ENCODE data around the gene YWHAH. TPM values are rescaled to one million over a fixed set of nuclear protein-coding genes. Genes with fewer than 3 reads are reported as not detected.
"Not testable (repeated sequence)": the region's sequence is repeated elsewhere in the genome, so short reads cannot be mapped to it uniquely, and the experiment has no call there.

Gene YWHAH
- total and polyA plus RNA-seq, 4 donors, result 26.1 to 75.0 (median 42.4) TPM

DNA sequence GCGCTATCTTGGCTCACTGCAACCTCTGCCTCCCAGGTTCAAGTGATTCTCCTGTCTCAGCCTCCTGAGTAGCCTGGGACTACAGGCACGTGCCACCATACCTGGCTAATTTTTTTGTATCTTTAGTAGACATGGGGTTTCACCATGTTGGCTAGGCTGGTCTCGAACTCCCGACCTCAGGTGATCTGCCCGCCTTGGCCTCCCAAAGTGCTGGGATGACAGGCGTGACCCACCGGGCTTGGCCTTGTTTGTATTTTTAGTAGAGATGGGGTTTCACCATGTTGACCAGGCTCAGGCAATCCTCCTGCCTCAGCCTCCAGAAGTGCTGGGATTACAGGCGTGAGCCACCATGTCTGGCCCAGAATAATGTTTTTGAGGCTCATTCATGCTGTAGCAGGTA, 37.6 kb downstream of the YWHAH start:
- not testable (repeated sequence) for H3K9ac ChIP-seq (ENCODE audit: low read depth in 1 of 2, low read length in 2 of 2); H3K36me3 ChIP-seq (ENCODE audit: control insufficient read depth in 4 of 4, insufficient read depth in 3 of 4, low read depth in 1 of 4, low read length in 3 of 4); H3K27me3 ChIP-seq (ENCODE audit: control insufficient read depth in 4 of 4, insufficient read depth in 4 of 4, low read length in 3 of 4); H3K27ac ChIP-seq (ENCODE audit: low read depth in 1 of 2, low read length in 2 of 2); H3K9me3 ChIP-seq (ENCODE audit: control insufficient read depth in 4 of 4, low read length in 3 of 4); H3K4me3 ChIP-seq (ENCODE audit: low read depth in 1 of 3, low read length in 3 of 3); DNase-seq (ENCODE audit: low spot score); H3K4me1 ChIP-seq (ENCODE audit: control insufficient read depth in 4 of 4, insufficient read depth in 4 of 4, low read length in 3 of 4)
- WGBS, result 92% methylated on average over 8 of the region's 8 CpGs

GRCh38 chr22:31983911-31984656, 39.7 kb downstream of the YWHAH start:
- H3K27ac ChIP-seq (ENCODE audit: low read depth in 1 of 2, low read length in 2 of 2), result no peak overlapping the region
- H3K9ac ChIP-seq (ENCODE audit: low read depth in 1 of 2, low read length in 2 of 2), result no peak overlapping the region
- no peak for DNase-seq (ENCODE audit: low spot score)
- H3K27me3 ChIP-seq (ENCODE audit: control insufficient read depth in 4 of 4, insufficient read depth in 4 of 4, low read length in 3 of 4), result no peaks in the 10 kb centered on the region
- H3K9me3 ChIP-seq (ENCODE audit: control insufficient read depth in 4 of 4, low read length in 3 of 4), result no peaks in the 10 kb centered on the region
- WGBS, result 70% methylated on average over 6 of the region's 6 CpGs
- TF ChIP-seq FOXA2 (IDR thresholded peaks at IDR 0.05) (no peak), JUND (IDR thresholded peaks at IDR 0.05) (no peak), YY1 (IDR thresholded peaks at IDR 0.05) (no peak), RXRA (IDR thresholded peaks at IDR 0.05) (no peak), HNF4G (IDR thresholded peaks at IDR 0.05) (no peak), HNF4A (conservative IDR thresholded peaks at IDR 0.05) (no peak), RAD21 (IDR thresholded peaks at IDR 0.05) (no peak), NR2F2 (IDR thresholded peaks at IDR 0.05) (no peak), ZBTB33 (IDR thresholded peaks at IDR 0.05) (no peak), SP1 (IDR thresholded peaks at IDR 0.05) (no peak), GABPA (IDR thresholded peaks at IDR 0.05 in 1 of 2, conservative IDR thresholded peaks at IDR 0.05 in 1 of 2) (no peak)
- TF ChIP-seq, protein P1, sequence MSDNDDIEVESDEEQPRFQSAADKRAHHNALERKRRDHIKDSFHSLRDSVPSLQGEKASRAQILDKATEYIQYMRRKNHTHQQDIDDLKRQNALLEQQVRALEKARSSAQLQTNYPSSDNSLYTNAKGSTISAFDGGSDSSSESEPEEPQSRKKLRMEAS (IDR thresholded peaks at IDR 0.05), result no peak
- H3K4me1 ChIP-seq (ENCODE audit: control insufficient read depth in 4 of 4, insufficient read depth in 4 of 4, low read length in 3 of 4), result no peaks in the 10 kb centered on the region
- no peak overlapping the region for H3K4me3 ChIP-seq (ENCODE audit: low read depth in 1 of 3, low read length in 3 of 3)
- no peaks in the 10 kb centered on the region for H3K36me3 ChIP-seq (ENCODE audit: control insufficient read depth in 4 of 4, insufficient read depth in 3 of 4, low read depth in 1 of 4, low read length in 3 of 4)

GRCh38 chr22:31987218-31987617, 42.9 kb downstream of the YWHAH start:
- WGBS, result 81% methylated on average over 1 of the region's 1 CpG
- H3K4me3 ChIP-seq (ENCODE audit: low read depth in 1 of 3, low read length in 3 of 3), result no peak overlapping the region

More at GRCh38 chr22:31987218-31987617, 42.9 kb downstream of the YWHAH start:
- H3K4me1 ChIP-seq (ENCODE audit: control insufficient read depth in 4 of 4, insufficient read depth in 4 of 4, low read length in 3 of 4), result no peaks in the 10 kb centered on the region
- TF ChIP-seq CTCF (IDR thresholded peaks at IDR 0.05; ENCODE audit: low read depth, low read length, missing input control) (no peak), REST (IDR thresholded peaks at IDR 0.05) (no peak), JUND (IDR thresholded peaks at IDR 0.05) (no peak), HNF4A (conservative IDR thresholded peaks at IDR 0.05) (no peak)
- no peak overlapping the region for H3K27ac ChIP-seq (ENCODE audit: low read depth in 1 of 2, low read length in 2 of 2)
- H3K27me3 ChIP-seq (ENCODE audit: control insufficient read depth in 4 of 4, insufficient read depth in 4 of 4, low read length in 3 of 4), result no peaks in the 10 kb centered on the region
- H3K36me3 ChIP-seq (ENCODE audit: control insufficient read depth in 4 of 4, insufficient read depth in 3 of 4, low read depth in 1 of 4, low read length in 3 of 4), result no peaks in the 10 kb centered on the region
- no peaks in the 10 kb centered on the region for H3K9me3 ChIP-seq (ENCODE audit: control insufficient read depth in 4 of 4, low read length in 3 of 4)
- no peak for DNase-seq (ENCODE audit: low spot score)
- H3K9ac ChIP-seq (ENCODE audit: low read depth in 1 of 2, low read length in 2 of 2), result no peak overlapping the region
